Subcutaneous abdominal adipose tissue (tissue), 5 donors: ENCODE data around the gene EFS.

ENCODE experiments used
- H3K27ac ChIP-seq: one replicate; pipeline ENCODE4 v1.7.0; 2013; ENCODE audit warnings: low read depth, mild to moderate bottlenecking, inconsistent platforms, low read length, moderate library complexity
- H3K27me3 ChIP-seq, 5 donors: one replicate each; pipeline ENCODE4 v1.7.0; 2013; ENCODE audit warnings: low read length in 5 of 5, inconsistent platforms in 1 of 5; ENCODE audit not compliant: control insufficient read depth in 5 of 5, insufficient read depth in 4 of 5
- H3K36me3 ChIP-seq, 5 donors: one replicate each; pipeline ENCODE4 v1.7.0; 2013; ENCODE audit warnings: low read length in 5 of 5; ENCODE audit not compliant: control insufficient read depth in 5 of 5, insufficient read depth in 5 of 5
- H3K4me1 ChIP-seq, 5 donors: one replicate each; pipeline ENCODE4 v1.7.0; 2013; ENCODE audit warnings: low read length in 5 of 5, mild to moderate bottlenecking in 3 of 5, moderate library complexity in 1 of 5; ENCODE audit not compliant: control insufficient read depth in 5 of 5, insufficient read depth in 5 of 5
- H3K4me3 ChIP-seq, 5 donors: one replicate each; pipeline ENCODE4 v1.7.0; 2013; ENCODE audit warnings: low read length in 5 of 5, low read depth in 1 of 5
- H3K9ac ChIP-seq, 5 donors: one replicate each; pipeline ENCODE4 v1.7.0; 2013; ENCODE audit warnings: low read length in 5 of 5, mild to moderate bottlenecking in 4 of 5, moderate library complexity in 3 of 5
- H3K9me3 ChIP-seq, 5 donors: one replicate each; pipeline ENCODE4 v1.7.0; 2013; ENCODE audit warnings: low read length in 5 of 5; ENCODE audit not compliant: control insufficient read depth in 5 of 5
- donor health status: healthy.
- donor health status: healthy.
- donor health status: healthy.
- donor health status: healthy.
- donor health status: healthy.

Gene EFS

DNA sequence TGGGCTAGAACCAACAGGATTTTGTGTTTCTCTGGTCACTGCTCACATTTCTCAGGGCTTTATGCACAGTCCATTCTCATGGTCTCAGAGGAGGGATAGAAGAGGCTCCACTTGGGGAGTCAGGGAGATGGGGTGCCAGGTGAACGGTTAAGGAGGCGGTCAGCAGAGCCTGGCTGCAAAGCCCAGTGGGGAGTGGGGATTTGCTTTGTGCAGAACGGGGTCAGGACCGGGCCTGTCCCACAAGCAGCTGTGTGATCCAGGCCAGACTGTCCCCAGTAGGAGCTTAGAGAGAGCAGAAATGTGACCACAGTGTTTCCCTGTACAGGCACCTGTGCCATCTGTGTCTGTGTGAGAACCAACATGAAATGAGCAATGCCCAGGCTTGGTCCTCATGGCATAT is 16.0 kb upstream of the EFS start:
- Histone ChIP-seq H3K4me1 (peaks cover 0 to 7% (median 0%) of the 10 kb centered on the region in 5 donors), H3K9me3 (no peaks in the 10 kb centered on the region), H3K4me3 (no peak overlapping the region), H3K27ac (no peak overlapping the region), H3K9ac (no peak overlapping the region), H3K36me3 (no peaks in the 10 kb centered on the region), H3K27me3 (peaks cover 22 to 36% (median 28%) of the 10 kb centered on the region in 5 donors)

DNA sequence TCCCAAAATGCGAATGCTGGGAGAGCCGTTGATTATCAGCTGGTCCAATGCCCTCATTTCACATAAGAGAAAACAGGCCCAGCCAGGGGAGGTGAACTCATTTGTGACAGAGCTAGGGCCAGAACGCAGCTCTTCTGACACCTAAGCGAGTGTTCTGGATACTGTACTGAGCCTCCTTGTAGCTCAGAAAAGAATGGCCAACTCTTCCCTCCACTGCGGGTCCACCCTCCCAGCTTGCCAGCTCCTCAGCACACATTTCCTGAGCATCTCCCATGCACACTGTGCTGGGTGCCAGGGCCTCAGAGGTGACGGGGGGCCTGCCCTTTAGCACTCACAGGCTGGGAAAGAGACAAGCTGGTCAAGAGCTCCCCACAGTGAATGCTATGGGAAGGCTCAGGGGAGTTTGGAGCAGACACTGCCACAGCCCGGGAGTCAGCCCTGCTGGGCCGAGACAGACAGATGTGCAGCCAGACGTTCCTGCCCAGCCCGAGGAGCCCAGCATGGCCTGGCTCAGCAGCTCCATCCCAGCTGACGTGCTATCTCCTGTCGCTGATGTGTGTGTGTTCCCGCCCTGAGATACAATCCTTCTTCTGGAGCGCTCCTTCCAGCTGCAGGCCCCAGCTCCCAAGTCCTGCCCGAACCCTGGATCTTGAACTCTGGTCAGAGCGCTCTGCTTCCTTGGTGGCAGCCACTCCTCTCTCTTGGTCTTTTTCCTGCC is 15.4 kb upstream of the EFS start:
- no peak overlapping the region for H3K9ac ChIP-seq
- H3K4me3 ChIP-seq = no peak overlapping the region
- no peaks in the 10 kb centered on the region for H3K9me3 ChIP-seq
- H3K27me3 ChIP-seq = peaks cover 22 to 36% (median 28%) of the 10 kb centered on the region in 5 donors
- no peaks in the 10 kb centered on the region for H3K36me3 ChIP-seq
- H3K4me1 ChIP-seq = peaks cover 0 to 7% (median 0%) of the 10 kb centered on the region in 5 donors
- no peak overlapping the region for H3K27ac ChIP-seq

DNA sequence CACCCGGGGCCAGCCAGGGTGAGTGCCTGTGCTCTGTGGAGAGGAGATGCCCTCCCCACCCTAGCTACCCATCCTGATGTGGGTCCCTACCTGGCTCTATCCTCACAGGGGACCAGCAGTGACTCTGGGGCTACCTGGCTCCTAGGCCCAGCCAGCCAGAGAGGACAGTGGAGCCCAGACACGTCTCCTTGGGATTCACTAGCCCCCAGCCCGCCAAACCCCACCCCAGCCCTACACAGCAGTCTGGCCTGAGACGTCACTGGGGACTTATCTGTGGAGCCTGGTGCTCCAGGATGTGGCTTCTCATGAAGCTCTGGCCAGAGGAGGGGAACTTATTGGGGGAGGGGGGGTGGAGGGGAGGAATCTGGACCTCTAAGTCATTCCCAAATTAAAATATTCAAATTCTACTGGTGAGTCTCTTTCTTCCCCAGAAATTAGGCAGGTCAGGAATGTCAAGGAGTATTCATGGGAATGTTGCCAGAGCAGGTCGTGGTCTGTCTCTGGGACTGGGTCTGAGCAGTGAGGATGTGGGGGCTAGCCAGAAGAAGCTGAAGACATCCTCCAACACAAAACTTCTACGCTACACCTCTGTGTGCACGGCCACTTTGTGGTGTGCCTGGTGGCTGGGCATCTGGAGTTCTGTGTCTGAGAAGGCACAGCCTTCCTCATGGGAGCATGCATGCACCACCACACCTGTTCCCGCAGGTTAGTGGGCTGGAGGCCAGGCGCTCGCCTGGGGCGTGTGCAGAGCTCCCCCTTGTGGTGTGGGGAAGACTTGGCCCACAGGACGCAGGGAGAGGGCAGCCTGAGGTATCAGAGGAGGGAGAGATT is 14.6 kb upstream of the EFS start:
- H3K27me3 ChIP-seq = peaks cover 22 to 36% (median 28%) of the 10 kb centered on the region in 5 donors
- H3K36me3 ChIP-seq = no peaks in the 10 kb centered on the region
- no peak overlapping the region for H3K27ac ChIP-seq
- no peaks in the 10 kb centered on the region for H3K9me3 ChIP-seq
- no peak overlapping the region for H3K9ac ChIP-seq
- H3K4me1 ChIP-seq = peaks cover 0 to 7% (median 0%) of the 10 kb centered on the region in 5 donors
- H3K4me3 ChIP-seq = no peak overlapping the region

DNA sequence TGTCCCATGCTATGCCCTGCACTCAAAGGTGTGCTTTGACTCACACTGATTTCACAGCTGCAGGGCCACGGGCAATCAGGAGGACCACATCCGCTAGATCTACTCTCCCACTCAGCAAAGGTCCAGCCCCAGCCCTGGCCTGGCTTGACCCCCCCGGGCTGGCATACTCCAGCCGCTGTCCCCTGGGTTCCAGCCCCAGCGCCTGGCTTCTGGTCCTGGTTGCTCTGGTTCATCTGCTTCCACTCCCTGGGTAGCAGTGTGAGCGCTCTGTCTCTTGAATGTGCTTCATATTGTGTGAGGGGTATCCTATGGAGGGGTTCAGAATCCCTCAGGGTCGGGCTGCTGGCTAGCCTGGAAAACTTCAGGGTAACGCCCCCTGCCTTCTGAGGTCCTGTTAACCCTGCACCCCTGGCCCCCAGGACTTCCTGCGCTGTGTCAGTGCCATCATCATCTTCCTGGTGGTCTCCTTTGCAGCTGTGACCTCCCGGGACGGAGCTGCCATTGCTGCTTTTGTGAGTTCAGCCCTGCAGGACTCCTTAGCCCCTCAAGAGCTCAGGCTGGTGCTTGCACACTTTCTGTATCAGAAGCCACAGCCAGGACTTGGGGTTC is 13.7 kb upstream of the EFS start:
- no peak overlapping the region for H3K27ac ChIP-seq
- H3K9me3 ChIP-seq = no peaks in the 10 kb centered on the region
- H3K9ac ChIP-seq = no peak overlapping the region
- H3K36me3 ChIP-seq = no peaks in the 10 kb centered on the region
- no peak overlapping the region for H3K4me3 ChIP-seq
- H3K4me1 ChIP-seq = peaks cover 0 to 7% (median 0%) of the 10 kb centered on the region in 5 donors
- peaks cover 22 to 36% (median 28%) of the 10 kb centered on the region in 5 donors for H3K27me3 ChIP-seq

DNA sequence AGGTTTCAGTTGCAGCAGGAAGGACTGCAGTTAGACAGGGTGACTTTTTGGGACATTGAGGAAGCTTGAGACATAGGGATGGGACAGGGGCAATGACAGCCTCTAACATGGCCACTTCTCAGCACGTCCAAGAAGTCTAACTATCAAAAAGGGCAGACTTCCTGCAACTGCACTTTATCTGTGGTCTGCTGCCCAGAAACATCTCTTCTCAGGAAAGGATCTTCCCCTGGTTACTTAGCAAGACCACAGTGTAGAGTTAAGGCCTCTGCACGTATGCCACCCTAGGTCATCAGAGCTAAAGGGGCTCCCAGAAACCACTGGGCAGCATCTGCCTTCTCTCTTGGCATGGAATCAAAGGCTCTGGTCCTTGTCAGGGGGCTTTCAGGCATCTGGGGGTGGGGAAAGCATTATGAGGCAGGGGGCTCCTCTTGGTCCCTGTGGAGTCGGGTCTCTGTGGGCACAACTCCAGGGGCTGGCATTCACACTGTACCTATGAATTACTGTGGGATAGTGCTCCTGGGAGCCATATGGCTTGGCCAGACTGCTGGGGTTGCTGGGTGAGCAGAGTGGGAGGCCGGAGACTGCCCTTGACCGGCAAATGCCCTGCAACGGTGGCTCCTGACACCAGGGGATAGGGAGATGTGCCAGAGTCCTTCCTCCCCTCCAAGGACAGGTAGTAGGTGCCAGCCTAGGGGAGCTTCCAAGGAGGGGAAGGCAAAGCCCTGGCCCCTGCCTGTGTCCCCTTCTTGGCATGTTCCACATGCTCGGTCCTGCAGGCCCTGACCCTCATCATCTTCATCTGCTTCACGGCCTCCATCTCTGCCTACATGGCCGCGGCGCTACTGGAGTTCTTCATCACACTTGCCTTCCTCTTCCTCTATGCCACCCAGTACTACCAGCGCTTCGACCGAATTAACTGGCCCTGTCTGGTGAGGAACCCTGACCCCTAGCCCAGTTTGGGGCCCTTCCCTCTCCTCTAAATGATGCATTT is 12.9 kb upstream of the EFS start:
- Histone ChIP-seq H3K9me3 (no peaks in the 10 kb centered on the region), H3K4me3 (no peak overlapping the region), H3K27ac (no peak overlapping the region), H3K4me1 (peaks cover 0 to 7% (median 0%) of the 10 kb centered on the region in 5 donors), H3K27me3 (peaks cover 22 to 33% (median 28%) of the 10 kb centered on the region in 5 donors), H3K36me3 (no peaks in the 10 kb centered on the region), H3K9ac (no peak overlapping the region)

DNA sequence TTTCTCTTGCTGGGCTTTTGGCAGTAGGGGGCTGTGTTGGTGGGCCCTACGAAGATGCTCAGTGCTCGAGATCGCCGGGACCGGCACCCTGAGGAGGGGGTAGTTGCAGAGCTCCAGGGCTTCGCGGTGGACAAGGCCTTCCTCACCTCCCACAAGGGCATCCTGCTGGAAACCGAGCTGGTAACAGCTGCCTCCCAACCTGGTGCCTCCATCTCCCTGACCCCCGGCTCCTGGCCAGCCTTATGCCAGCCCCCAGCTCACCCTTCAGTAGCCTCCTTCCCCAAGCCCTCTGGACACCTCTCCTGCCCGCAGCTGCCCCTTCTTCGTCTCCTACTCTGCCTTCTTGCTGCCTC is 12.2 kb upstream of the EFS start:
- Histone ChIP-seq H3K4me3 (no peak overlapping the region), H3K9ac (no peak overlapping the region), H3K4me1 (peaks cover 0 to 7% (median 0%) of the 10 kb centered on the region in 5 donors), H3K27ac (no peak overlapping the region), H3K27me3 (peaks cover 20 to 27% (median 26%) of the 10 kb centered on the region in 5 donors), H3K36me3 (no peaks in the 10 kb centered on the region), H3K9me3 (no peaks in the 10 kb centered on the region)

DNA sequence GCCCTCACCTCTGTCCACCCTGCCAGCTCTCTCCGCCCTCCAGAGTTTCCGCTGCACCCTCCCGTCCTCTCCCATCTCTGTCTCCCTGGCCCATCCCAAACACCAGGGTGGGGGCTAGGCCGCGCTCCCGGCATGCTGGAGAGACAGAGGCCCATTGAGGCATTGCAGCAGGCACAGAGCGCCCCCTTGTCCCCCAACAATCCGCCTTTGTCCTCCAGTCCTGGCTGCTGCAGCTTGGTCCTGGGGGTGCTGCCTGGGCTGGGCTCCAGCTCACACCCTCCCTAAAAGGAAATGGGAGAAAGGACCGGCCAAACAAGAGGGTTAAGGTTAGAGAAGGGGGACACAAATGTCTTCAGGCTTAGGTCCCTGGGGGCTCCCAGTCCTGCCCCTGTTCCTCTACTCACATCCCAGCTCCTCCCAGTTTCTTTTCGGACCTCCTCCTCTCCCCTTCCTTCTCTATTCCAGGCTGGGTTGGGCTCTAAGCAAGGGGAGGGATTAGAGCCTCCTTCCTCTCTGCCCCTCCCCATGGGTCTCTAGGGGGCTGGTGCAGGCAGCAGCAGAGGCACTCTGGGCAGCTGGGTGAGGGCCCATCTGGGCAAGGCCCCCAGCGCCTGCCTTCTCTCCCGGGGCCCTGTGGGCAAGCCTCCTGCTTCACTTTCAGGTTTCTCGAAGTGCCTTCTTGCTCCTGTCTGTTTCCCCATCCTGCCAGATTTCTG is 11.7 kb upstream of the EFS start, which contains the start of gene CMTM5:
Gene CMTM5, plus strand, starts transcription at position 565 of the 716 bp plus-strand sequence. CDS start 206 bp downstream, outside the sequence.
- peaks cover 0 to 7% (median 0%) of the 10 kb centered on the region in 5 donors for H3K4me1 ChIP-seq
- peak within 1 kb of the TSS in 2 of 5 donors; percentile 6 to 9 for H3K4me3 ChIP-seq
- no peaks in the 10 kb centered on the region for H3K9me3 ChIP-seq
- peaks cover 19 to 28% (median 23%) of the 10 kb centered on the region in 5 donors for H3K27me3 ChIP-seq
- H3K9ac ChIP-seq = no peak within 1 kb of the TSS
- no peak within 1 kb of the TSS for H3K27ac ChIP-seq
- no peaks in the 10 kb centered on the region for H3K36me3 ChIP-seq

DNA sequence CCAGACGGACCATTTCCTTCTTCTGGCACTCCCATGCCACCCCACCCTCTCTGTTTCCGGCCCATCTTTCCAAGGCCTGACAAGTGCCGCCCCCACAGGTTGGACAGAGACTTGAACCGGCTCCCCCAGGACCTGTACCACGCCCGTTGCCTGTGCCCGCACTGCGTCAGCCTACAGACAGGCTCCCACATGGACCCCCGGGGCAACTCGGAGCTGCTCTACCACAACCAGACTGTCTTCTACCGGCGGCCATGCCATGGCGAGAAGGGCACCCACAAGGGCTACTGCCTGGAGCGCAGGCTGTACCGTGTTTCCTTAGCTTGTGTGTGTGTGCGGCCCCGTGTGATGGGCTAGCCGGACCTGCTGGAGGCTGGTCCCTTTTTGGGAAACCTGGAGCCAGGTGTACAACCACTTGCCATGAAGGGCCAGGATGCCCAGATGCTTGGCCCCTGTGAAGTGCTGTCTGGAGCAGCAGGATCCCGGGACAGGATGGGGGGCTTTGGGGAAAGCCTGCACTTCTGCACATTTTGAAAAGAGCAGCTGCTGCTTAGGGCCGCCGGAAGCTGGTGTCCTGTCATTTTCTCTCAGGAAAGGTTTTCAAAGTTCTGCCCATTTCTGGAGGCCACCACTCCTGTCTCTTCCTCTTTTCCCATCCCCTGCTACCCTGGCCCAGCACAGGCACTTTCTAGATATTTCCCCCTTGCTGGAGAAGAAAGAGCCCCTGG is 10.7 kb upstream of the EFS start:
- no peak overlapping the region for H3K9ac ChIP-seq
- no peaks in the 10 kb centered on the region for H3K9me3 ChIP-seq
- peaks cover 0 to 7% (median 0%) of the 10 kb centered on the region in 5 donors for H3K4me1 ChIP-seq
- no peak overlapping the region for H3K4me3 ChIP-seq
- H3K27ac ChIP-seq = no peak overlapping the region
- H3K27me3 ChIP-seq = peaks cover 14 to 36% (median 20%) of the 10 kb centered on the region in 5 donors
- H3K36me3 ChIP-seq = no peaks in the 10 kb centered on the region
